ENCODE measurements around the gene S100A1.

S100A1 gene

GRCh38 chr1:153608742-153609584, 19.3 kb upstream of the S100A1 start:
- intact Hi-C loops (cut with DNase I) = no loop called here
- DNase-seq = peak; percentile 34 to 92 (median 75)

- DNase-seq = no peak
- intact Hi-C loops (cut with DNase I) = no loop called here
Measured at GRCh38 chr1:153609585-153609907, 18.7 kb upstream of the S100A1 start.

GRCh38 chr1:153610334-153610733, 17.9 kb upstream of the S100A1 start:
- intact Hi-C loops (cut with DNase I) = no loop called here
- no peak for DNase-seq

GRCh38 chr1:153610811-153611301, 17.4 kb upstream of the S100A1 start:
- intact Hi-C loops (cut with DNase I) = no loop called here
- no peak for DNase-seq

GRCh38 chr1:153611356-153611755, 16.9 kb upstream of the S100A1 start:
- no peak for DNase-seq
- intact Hi-C loops (cut with DNase I) = no loop called here

- peak in 1 of 42 donors; percentile 23 for DNase-seq
- intact Hi-C loops (cut with DNase I) = no loop called here
Measured at GRCh38 chr1:153612111-153612754, 16.0 kb upstream of the S100A1 start.

- peak in 20 of 42 donors; percentile 16 to 75 (median 48) for DNase-seq
- intact Hi-C loops (cut with DNase I) = no loop called here
Measured at GRCh38 chr1:153612755-153613331, 15.4 kb upstream of the S100A1 start, which contains the start of gene S100A16. TSS of gene S100A16 (minus strand) at chr1:153613137. CDS start at chr1:153608151, 4,986 bp downstream.

GRCh38 chr1:153613406-153613805, 14.8 kb upstream of the S100A1 start:
- intact Hi-C loops (cut with DNase I) = no loop called here
- DNase-seq = no peak

GRCh38 chr1:153614189-153614900, 13.9 kb upstream of the S100A1 start:
- intact Hi-C loops (cut with DNase I) = no loop called here
- no peak for DNase-seq

- intact Hi-C loops (cut with DNase I) = no loop called here
- DNase-seq = no peak
Measured at GRCh38 chr1:153614906-153615305, 13.3 kb upstream of the S100A1 start.

GRCh38 chr1:153615406-153615805, 12.8 kb upstream of the S100A1 start:
- intact Hi-C loops (cut with DNase I) = no loop called here
- DNase-seq = no peak

GRCh38 chr1:153616144-153616916, 11.9 kb upstream of the S100A1 start, which contains the start of gene S100A14:
TSS of gene S100A14 (minus strand) at chr1:153616325. CDS start at chr1:153615858, 467 bp downstream.
- DNase-seq = no peak
- intact Hi-C loops (cut with DNase I) = no loop called here

- DNase-seq = peak in 1 of 42 donors; percentile 20
- intact Hi-C loops (cut with DNase I) = no loop called here
Measured at GRCh38 chr1:153616917-153617311, 11.3 kb upstream of the S100A1 start.

GRCh38 chr1:153617663-153618062, 10.6 kb upstream of the S100A1 start:
- peak in 28 of 42 donors; percentile 21 to 79 (median 60) for DNase-seq
- intact Hi-C loops (cut with DNase I) = no loop called here

GRCh38 chr1:153619171-153619570, 9.1 kb upstream of the S100A1 start:
- intact Hi-C loops (cut with DNase I) = no loop called here
- DNase-seq = no peak

GRCh38 chr1:153623101-153623500, 5.1 kb upstream of the S100A1 start:
- intact Hi-C loops (cut with DNase I) = no loop called here
- DNase-seq = no peak

- peak in 1 of 42 donors; percentile 4 for DNase-seq
- intact Hi-C loops (cut with DNase I) = no loop called here
Measured at GRCh38 chr1:153624965-153625611, 3.1 kb upstream of the S100A1 start.

GRCh38 chr1:153626477-153626903, 1.7 kb upstream of the S100A1 start:
- intact Hi-C loops (cut with DNase I) = no loop called here
- no peak for DNase-seq
